Purkinje cell (primary cell): ENCODE data around the gene ANKS4B. TPM values are rescaled to one million over a fixed set of nuclear protein-coding genes. Genes with fewer than 3 reads are reported as not detected.

Experiments used
- polyA plus RNA-seq: library from polyadenylated mRNA; unstranded; fragments of >200 nt; fragmentation: Nextera tagmentation; gene quantifications from 2 replicates; pipeline ENCODE4 v1.2.1, GENCODE V29; 2014

Gene ANKS4B, protein sequence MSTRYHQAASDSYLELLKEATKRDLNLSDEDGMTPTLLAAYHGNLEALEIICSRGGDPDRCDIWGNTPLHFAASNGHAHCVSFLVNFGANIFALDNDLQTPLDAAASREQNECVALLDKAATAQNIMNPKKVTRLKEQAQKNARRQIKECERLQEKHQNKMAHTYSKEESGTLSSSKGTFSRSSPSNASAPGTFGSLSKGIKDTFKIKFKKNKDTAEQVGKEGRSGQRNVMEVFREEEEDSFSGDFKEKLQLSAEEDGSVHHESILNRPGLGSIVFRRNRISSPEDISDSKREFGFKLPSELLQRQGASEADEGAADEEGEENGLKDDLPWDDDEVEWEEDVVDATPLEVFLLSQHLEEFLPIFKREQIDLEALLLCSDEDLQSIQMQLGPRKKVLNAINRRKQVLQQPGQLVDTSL
- not detected in 2 replicates for polyA plus RNA-seq

DNA sequence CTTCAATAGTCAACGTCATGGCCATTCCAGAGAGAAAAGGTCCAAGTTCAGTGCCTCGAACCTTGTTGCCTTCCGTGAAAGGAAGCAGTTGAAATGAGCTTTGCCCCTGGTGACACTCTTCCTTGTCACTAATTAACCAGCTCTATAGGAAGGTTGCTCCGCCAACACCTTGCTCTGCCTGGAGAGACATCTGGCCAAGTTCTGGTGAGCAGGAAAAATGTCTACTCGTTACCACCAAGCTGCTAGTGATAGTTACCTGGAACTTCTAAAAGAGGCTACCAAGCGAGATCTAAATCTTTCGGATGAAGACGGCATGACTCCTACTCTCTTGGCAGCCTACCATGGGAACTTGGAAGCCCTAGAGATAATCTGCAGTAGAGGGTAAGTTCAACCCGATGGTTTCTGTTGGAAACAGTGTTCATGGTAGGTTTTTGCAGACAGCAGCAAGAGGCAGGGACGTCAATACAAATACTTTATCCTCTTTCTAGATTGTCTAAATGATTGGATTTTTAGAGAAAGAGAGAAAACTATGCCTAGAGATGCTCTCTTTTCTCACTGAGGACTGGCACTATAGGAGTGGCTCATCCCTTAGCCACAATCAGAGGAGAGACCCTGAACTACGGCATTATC, at the start of gene ANKS4B:
TSS of gene ANKS4B (plus strand) at position 179 of the 630 bp plus-strand sequence. CDS start at position 218, 39 bp downstream.

DNA sequence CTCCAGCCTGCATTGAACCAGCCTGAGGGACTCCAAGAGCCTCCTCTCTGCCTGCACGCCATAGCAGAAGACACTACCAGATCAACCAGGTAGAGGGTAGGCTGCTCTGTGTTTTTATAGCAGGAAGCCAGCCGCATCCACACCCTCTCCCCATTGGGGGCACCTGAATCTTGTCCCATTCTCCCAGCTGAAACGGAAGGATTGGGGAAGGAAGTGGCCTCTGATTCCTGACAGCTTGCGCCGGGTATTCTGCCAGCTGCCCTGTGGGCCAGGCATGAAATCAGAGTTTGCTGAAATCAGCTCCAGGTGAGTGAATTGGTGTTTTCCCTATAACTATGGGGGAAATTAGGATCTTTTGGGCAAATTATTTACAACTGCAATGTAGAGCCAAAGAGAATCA, 22.0 kb upstream of the ANKS4B start, which contains the start of gene ZP2:
TSS of gene ZP2 (minus strand) at position 89 of the 400 bp plus-strand sequence. CDS start at position 62, 27 bp downstream.

DNA sequence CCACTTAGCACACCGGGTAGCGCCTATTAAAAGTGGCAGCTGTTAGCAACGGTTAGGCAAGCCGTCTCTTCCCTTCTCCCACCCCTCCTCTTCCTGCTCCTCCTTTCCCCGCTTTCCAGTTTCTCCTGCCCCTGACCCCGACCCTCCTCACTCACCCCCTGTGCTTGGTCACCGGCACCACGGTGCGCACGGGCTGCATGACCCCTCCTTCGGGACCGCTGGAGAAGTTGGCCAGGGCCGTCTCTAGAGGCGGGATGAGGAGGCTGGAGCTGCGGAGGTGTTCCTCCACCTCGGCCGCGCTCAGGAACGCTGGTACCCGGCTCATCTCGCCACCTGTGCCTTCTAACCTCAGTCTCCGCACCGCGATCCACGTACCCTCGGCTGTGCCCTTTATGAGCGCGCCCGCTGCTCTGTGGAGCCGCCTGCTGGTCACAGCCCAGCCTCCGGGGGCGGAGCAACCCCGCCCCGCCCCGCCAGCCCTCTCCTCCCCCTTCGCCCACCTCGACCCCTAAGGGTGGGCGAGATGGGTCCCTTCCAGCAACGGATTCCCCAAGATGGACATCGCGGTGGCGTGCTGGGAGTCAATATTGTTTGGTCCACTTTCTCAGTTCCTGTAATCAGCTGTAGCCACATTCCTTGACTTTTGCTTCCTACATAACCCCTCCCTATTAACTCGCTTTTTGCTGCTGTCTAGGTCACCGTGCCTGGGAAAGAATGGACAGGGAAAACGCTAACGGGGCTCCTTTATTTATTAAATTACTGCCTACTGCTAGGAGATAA, 44.6 kb downstream of the ANKS4B start, which contains the start of gene CRYM:
TSS of gene CRYM (minus strand) at position 364 of the 780 bp plus-strand sequence. CDS start at position 325, 39 bp downstream.

Other genes starting within 250 kb of the ANKS4B start
- not detected in 2 replicates for gene DNAH3, start 82.9 kb upstream of the ANKS4B start, polyA plus RNA-seq
- 6.1 and 10.0 TPM in 2 replicates for gene LDAF1, start 75.0 kb upstream of the ANKS4B start, polyA plus RNA-seq
- 0.11 and 2.2 TPM in 2 replicates for gene ZP2, start 22.1 kb upstream of the ANKS4B start, polyA plus RNA-seq
- 3.5 and 73.7 TPM in 2 replicates for gene CRYM, start 44.6 kb downstream of the ANKS4B start, polyA plus RNA-seq